ENCODE data around the gene VWA7. TPM values are rescaled to one million over a fixed set of nuclear protein-coding genes. Genes with fewer than 3 reads are reported as not detected.

Gene VWA7
- total RNA-seq, 2 donors from 2014 or later, result 0.64 to 0.95 TPM

DNA sequence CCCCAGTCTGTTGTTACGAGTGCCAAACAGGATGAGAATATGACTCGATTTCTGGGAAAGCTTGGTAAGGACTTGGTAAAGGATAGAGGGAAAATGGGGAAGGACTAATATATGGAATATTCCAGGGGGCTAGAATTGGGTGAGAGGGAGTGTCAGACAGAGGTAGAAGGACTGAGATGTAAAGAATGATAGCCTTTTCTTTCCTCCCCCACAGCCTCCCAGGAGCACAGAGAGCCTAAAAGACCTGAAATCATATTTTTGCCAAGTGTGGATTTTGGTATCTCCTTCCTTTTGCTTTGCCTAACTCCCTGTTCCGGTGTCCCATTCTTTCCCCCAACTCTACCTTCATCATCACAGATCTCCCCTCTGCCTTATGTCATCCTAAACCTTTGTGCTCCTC lies 34.2 kb downstream of the VWA7 start:
- WGBS, 2 experiments (ENCODE audit: insufficient coverage in 1 of 2, insufficient read length in 1 of 2), result 86 to 94% methylated on average over 2 to 3 of the region's 3 CpGs
- H3K36me3 ChIP-seq (ENCODE audit: control insufficient read depth, insufficient read depth, low read length), result peaks cover 5% of the 10 kb centered on the region
- H3K4me3 ChIP-seq (ENCODE audit: low read length), result no peak overlapping the region
- H3K9me3 Mint-ChIP-seq, result no peaks in the 10 kb centered on the region
- peaks cover 7% of the 10 kb centered on the region for H3K4me1 ChIP-seq (ENCODE audit: control insufficient read depth, insufficient read depth, low read length)
- no peaks in the 10 kb centered on the region for H3K27me3 ChIP-seq (ENCODE audit: control insufficient read depth, insufficient read depth, low read length, poor library complexity, severe bottlenecking)
- H3K9ac ChIP-seq (ENCODE audit: extremely low read depth, low read length, poor library complexity, severe bottlenecking), result no peak overlapping the region
- H3K9me3 ChIP-seq (ENCODE audit: control insufficient read depth, low read length), result no peaks in the 10 kb centered on the region
- no peak overlapping the region for H3K4me3 Mint-ChIP-seq
- no peak for DNase-seq
- H3K27ac ChIP-seq (ENCODE audit: low read depth, low read length), result no peak overlapping the region
- H3K4me1 Mint-ChIP-seq, result peaks cover 35% of the 10 kb centered on the region
- no peak overlapping the region for H3K27ac Mint-ChIP-seq
- H3K27me3 Mint-ChIP-seq (ENCODE audit: insufficient read depth), result no peaks in the 10 kb centered on the region
- peaks cover 19% of the 10 kb centered on the region for H3K36me3 Mint-ChIP-seq (ENCODE audit: low read depth)
- TF ChIP-seq, protein P1, sequence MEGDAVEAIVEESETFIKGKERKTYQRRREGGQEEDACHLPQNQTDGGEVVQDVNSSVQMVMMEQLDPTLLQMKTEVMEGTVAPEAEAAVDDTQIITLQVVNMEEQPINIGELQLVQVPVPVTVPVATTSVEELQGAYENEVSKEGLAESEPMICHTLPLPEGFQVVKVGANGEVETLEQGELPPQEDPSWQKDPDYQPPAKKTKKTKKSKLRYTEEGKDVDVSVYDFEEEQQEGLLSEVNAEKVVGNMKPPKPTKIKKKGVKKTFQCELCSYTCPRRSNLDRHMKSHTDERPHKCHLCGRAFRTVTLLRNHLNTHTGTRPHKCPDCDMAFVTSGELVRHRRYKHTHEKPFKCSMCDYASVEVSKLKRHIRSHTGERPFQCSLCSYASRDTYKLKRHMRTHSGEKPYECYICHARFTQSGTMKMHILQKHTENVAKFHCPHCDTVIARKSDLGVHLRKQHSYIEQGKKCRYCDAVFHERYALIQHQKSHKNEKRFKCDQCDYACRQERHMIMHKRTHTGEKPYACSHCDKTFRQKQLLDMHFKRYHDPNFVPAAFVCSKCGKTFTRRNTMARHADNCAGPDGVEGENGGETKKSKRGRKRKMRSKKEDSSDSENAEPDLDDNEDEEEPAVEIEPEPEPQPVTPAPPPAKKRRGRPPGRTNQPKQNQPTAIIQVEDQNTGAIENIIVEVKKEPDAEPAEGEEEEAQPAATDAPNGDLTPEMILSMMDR (conservative IDR thresholded peaks at IDR 0.05), result no peak

DNA sequence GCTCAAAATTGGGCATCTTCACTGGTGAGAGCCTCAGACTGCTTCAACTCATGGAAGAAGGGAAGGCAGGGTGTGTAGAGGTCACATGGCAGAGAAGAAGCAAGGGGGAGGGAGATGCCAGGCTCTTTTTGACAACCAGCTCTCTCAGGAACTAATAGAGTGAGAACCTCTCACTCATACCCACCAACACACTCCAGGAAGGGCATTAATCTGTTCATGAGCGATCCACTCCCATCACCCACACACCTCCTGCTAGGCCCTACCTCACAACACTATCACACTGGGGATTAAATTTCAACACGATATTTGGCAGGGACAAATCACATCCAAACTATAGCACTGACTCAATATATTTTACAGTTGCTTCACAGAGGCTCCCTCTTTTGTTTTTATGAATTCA lies 35.3 kb downstream of the VWA7 start:
- H3K27ac ChIP-seq (ENCODE audit: low read depth, low read length), result no peak overlapping the region
- Mint-ChIP-seq H3K27me3 (ENCODE audit: insufficient read depth) (no peaks in the 10 kb centered on the region), H3K9me3 (no peaks in the 10 kb centered on the region), H3K4me3 (no peak overlapping the region), H3K4me1 (peaks cover 43% of the 10 kb centered on the region), H3K27ac (peak overlapping the region; percentile 44), H3K36me3 (ENCODE audit: low read depth) (peaks cover 12% of the 10 kb centered on the region)
- no peak overlapping the region for H3K4me3 ChIP-seq (ENCODE audit: low read length)
- 94 to 100% methylated on average over 2 of the region's 2 CpGs for WGBS, 2 experiments (ENCODE audit: insufficient coverage in 1 of 2, insufficient read length in 1 of 2)
- TF ChIP-seq, protein P1 (conservative IDR thresholded peaks at IDR 0.05), result no peak
- DNase-seq, result no peak
- no peak overlapping the region for H3K9ac ChIP-seq (ENCODE audit: extremely low read depth, low read length, poor library complexity, severe bottlenecking)
- H3K4me1 ChIP-seq (ENCODE audit: control insufficient read depth, insufficient read depth, low read length), result peaks cover 11% of the 10 kb centered on the region
- peaks cover 5% of the 10 kb centered on the region for H3K36me3 ChIP-seq (ENCODE audit: control insufficient read depth, insufficient read depth, low read length)
- no peaks in the 10 kb centered on the region for H3K27me3 ChIP-seq (ENCODE audit: control insufficient read depth, insufficient read depth, low read length, poor library complexity, severe bottlenecking)
- no peaks in the 10 kb centered on the region for H3K9me3 ChIP-seq (ENCODE audit: control insufficient read depth, low read length)

DNA sequence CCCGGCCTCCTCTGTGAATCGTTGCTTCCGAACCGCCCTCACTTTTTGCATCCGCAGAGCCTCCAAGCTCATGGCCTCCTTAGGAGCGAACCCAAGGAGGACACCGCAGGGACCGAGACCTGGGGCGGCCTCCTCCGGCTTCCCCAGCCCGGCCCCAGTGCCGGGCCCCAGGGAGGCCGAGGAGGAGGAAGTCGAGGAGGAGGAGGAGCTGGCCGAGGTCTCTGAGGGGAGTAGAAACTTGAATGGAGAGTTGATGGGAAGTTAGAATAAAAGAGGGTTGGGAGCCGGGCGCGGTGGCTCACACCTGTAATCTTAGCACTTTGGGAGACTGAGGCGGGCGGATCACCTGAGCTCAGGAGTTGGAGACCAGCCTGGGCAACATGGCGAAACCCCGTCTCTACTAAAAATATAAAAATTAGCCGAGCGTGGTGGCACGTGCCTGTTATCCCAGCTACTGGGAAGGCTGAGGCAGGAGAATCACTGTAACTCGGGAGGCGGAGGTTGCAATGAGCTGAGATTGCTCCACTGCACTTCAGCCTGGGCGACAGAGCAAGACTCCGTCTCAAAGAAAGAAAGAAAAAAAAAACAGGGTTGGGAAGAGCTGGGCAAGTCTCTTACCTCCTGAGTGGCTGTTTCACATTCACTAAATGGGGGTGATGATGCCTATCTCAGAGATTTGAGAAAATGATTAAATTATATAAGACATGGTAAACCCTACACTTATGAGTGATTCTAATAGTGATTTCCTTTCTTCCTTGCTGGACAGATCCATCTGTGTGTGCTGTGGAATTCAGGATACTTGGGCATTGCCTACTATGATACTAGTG lies 36.5 kb downstream of the VWA7 start:
- H3K4me3 ChIP-seq (ENCODE audit: low read length), result peak overlapping the region; percentile 80
- H3K36me3 ChIP-seq (ENCODE audit: control insufficient read depth, insufficient read depth, low read length), result peaks cover 5% of the 10 kb centered on the region
- no peaks in the 10 kb centered on the region for H3K9me3 ChIP-seq (ENCODE audit: control insufficient read depth, low read length)
- Mint-ChIP-seq H3K36me3 (ENCODE audit: low read depth) (peaks cover 12% of the 10 kb centered on the region), H3K4me1 (peaks cover 47% of the 10 kb centered on the region), H3K27ac (peak overlapping the region; percentile 97), H3K9me3 (no peaks in the 10 kb centered on the region), H3K4me3 (peak overlapping the region; percentile 99), H3K27me3 (ENCODE audit: insufficient read depth) (no peaks in the 10 kb centered on the region)
- H3K9ac ChIP-seq (ENCODE audit: extremely low read depth, low read length, poor library complexity, severe bottlenecking), result peak overlapping the region; percentile 64
- no peak for DNase-seq
- peak overlapping the region; percentile 78 for H3K27ac ChIP-seq (ENCODE audit: low read depth, low read length)
- WGBS, 2 experiments (ENCODE audit: insufficient coverage in 1 of 2, insufficient read length in 1 of 2), result 53 to 59% methylated on average over 18 to 29 of the region's 29 CpGs
- H3K27me3 ChIP-seq (ENCODE audit: control insufficient read depth, insufficient read depth, low read length, poor library complexity, severe bottlenecking), result no peaks in the 10 kb centered on the region
- TF ChIP-seq, protein P1 (conservative IDR thresholded peaks at IDR 0.05), result no peak
- peaks cover 13% of the 10 kb centered on the region for H3K4me1 ChIP-seq (ENCODE audit: control insufficient read depth, insufficient read depth, low read length)
